Testis (tissue), 3 donors: ENCODE measurements around the gene NOS1AP. TPM values are rescaled to one million over a fixed set of nuclear protein-coding genes. Genes with fewer than 3 reads are reported as not detected.

Experiments used
- DNase-seq: peaks from one replicate; pipeline ENCODE4 v3.0.0-alpha.2; 2019
- H3K27ac ChIP-seq, 2 donors: fragments of 200-600 bp; sonication (generic); one replicate each; pipeline ENCODE4 v1.5.1; 2019
- H3K27me3 ChIP-seq: fragments of 200-600 bp; sonication (generic); one replicate; pipeline ENCODE4 v1.5.1; 2019
- H3K36me3 ChIP-seq: fragments of 200-600 bp; sonication (generic); one replicate; pipeline ENCODE4 v1.5.1; 2017; ENCODE audit warnings: low read depth; ENCODE audit errors: missing control alignments
- H3K4me1 ChIP-seq: fragments of 200-600 bp; sonication (generic); one replicate; pipeline ENCODE4 v1.5.1; 2019
- H3K4me3 ChIP-seq, 2 donors: fragments of 200-600 bp; sonication (generic); one replicate each; pipeline ENCODE4 v1.5.1; 2017 to 2019
- H3K9me3 ChIP-seq: fragments of 200-600 bp; sonication (generic); one replicate; pipeline ENCODE4 v1.5.1; 2017
- CTCF ChIP-seq, 3 experiments: fragments of 450-650 bp in 2 of 3; fragments of 200-600 bp in 1 of 3; sonication (generic) in 1 of 3; IDR thresholded peaks; one replicate each; pipeline ENCODE4 v1.5.1; 2016 to 2019; ENCODE audit warnings: antibody characterized with exemption in 3 of 3, mild to moderate bottlenecking in 2 of 3, moderate library complexity in 1 of 3
- POLR2A ChIP-seq: fragments of 450-650 bp; IDR thresholded peaks from one replicate; pipeline ENCODE4 v1.6.1; 2017; ENCODE audit warnings: antibody characterized with exemption, mild to moderate bottlenecking, moderate library complexity
- WGBS, 2 donors: methylation state at CpG; one replicate each; pipeline ENCODE4 v1.1.5; 2018; 5-methylcytosine and 5-hydroxymethylcytosine counted together
- intact Hi-C: fragments of 100-400 bp; cut with DNase I; formaldehyde crosslinking; loops from one replicate; pipeline ENCODE4 v1.15.1; 2023; ENCODE audit warnings: low total_unique reads
- polyA plus RNA-seq: library from polyadenylated mRNA; stranded (reverse); fragments of 350-450 nt; fragmentation: Illumina TruSeq; extraction: RNeasy Lipid Tissue Mini Kit (QIAGEN cat#74804); gene quantifications from one replicate; pipeline ENCODE4 v1.2.3, GENCODE V29; 2014; ENCODE audit warnings: low read depth, low replicate concordance; ENCODE audit not compliant: insufficient read depth
- total RNA-seq, 2 donors: library from RNA; depleted of rRNA; stranded (reverse); fragments of >200 nt; gene quantifications; one replicate each; pipeline ENCODE4 v1.2.3, GENCODE V29; 2016

NOS1AP gene
- total and polyA plus RNA-seq, 3 donors from 2014 or later: 2.1 to 5.1 (median 4.1) TPM

- H3K9me3 ChIP-seq: no peaks in the 10 kb centered on the region
- DNase-seq: no peak
- H3K4me1 ChIP-seq: no peaks in the 10 kb centered on the region
- H3K4me3 ChIP-seq: no peak overlapping the region
- H3K27me3 ChIP-seq: no peaks in the 10 kb centered on the region
- H3K36me3 ChIP-seq: no peaks in the 10 kb centered on the region
- 88 to 93% methylated on average over 2 of the region's 2 CpGs for WGBS, 2 donors
- TF ChIP-seq CTCF (IDR thresholded peaks at IDR 0.05) (no peak), POLR2A (no peak)
- H3K27ac ChIP-seq: no peak overlapping the region
- intact Hi-C loops: no loop called here
These were observed 165.1 kb downstream of the NOS1AP start for GRCh38 chr1:162234571-162234970.

- DNase-seq: no peak
- Histone ChIP-seq H3K4me3 (no peak overlapping the region), H3K27me3 (no peaks in the 10 kb centered on the region), H3K4me1 (no peaks in the 10 kb centered on the region), H3K36me3 (no peaks in the 10 kb centered on the region), H3K9me3 (no peaks in the 10 kb centered on the region), H3K27ac (no peak overlapping the region)
- 82 to 84% methylated on average over 7 of the region's 7 CpGs for WGBS, 2 donors
- intact Hi-C loops: no loop called here
- TF ChIP-seq POLR2A: no peak
- no peak for TF ChIP-seq CTCF (IDR thresholded peaks at IDR 0.05)
These were observed 165.8 kb downstream of the NOS1AP start for GRCh38 chr1:162235241-162235800.

- no peak overlapping the region for H3K4me3 ChIP-seq
- intact Hi-C loops: no loop called here
- no peaks in the 10 kb centered on the region for H3K4me1 ChIP-seq
- no peak overlapping the region for H3K27ac ChIP-seq
- TF ChIP-seq CTCF (IDR thresholded peaks at IDR 0.05) (no peak), POLR2A (no peak)
- no peaks in the 10 kb centered on the region for H3K27me3 ChIP-seq
- 75 to 81% methylated on average over 3 of the region's 3 CpGs for WGBS, 2 donors
- no peaks in the 10 kb centered on the region for H3K9me3 ChIP-seq
- DNase-seq: no peak
- no peaks in the 10 kb centered on the region for H3K36me3 ChIP-seq
These were observed 166.7 kb downstream of the NOS1AP start for GRCh38 chr1:162236201-162236600.

- Histone ChIP-seq H3K9me3 (no peaks in the 10 kb centered on the region), H3K27ac (no peak overlapping the region), H3K27me3 (no peaks in the 10 kb centered on the region), H3K4me1 (no peaks in the 10 kb centered on the region), H3K4me3 (no peak overlapping the region), H3K36me3 (no peaks in the 10 kb centered on the region)
- WGBS, 2 donors: 92 to 94% methylated on average over 2 of the region's 2 CpGs
- no peak for TF ChIP-seq CTCF (IDR thresholded peaks at IDR 0.05)
- TF ChIP-seq POLR2A: no peak
- DNase-seq: no peak
- intact Hi-C loops: no loop called here
These were observed 167.1 kb downstream of the NOS1AP start for GRCh38 chr1:162236618-162237017.

- H3K27me3 ChIP-seq: no peaks in the 10 kb centered on the region
- no peaks in the 10 kb centered on the region for H3K4me1 ChIP-seq
- DNase-seq: no peak
- no peak overlapping the region for H3K27ac ChIP-seq
- intact Hi-C loops: no loop called here
- no peaks in the 10 kb centered on the region for H3K36me3 ChIP-seq
- H3K4me3 ChIP-seq: no peak overlapping the region
- WGBS, 2 donors: 88 to 89% methylated on average over 4 of the region's 4 CpGs
- no peaks in the 10 kb centered on the region for H3K9me3 ChIP-seq
- TF ChIP-seq CTCF (IDR thresholded peaks at IDR 0.05) (no peak), POLR2A (no peak)
These were observed 171.1 kb downstream of the NOS1AP start for GRCh38 chr1:162240577-162240976.
